ENCODE results near the gene IPMK. TPM values are rescaled to one million over a fixed set of nuclear protein-coding genes. Genes with fewer than 3 reads are reported as not detected.

Gene IPMK
- total RNA-seq, 1 experiment from 2014 or later: 5.5 TPM

DNA sequence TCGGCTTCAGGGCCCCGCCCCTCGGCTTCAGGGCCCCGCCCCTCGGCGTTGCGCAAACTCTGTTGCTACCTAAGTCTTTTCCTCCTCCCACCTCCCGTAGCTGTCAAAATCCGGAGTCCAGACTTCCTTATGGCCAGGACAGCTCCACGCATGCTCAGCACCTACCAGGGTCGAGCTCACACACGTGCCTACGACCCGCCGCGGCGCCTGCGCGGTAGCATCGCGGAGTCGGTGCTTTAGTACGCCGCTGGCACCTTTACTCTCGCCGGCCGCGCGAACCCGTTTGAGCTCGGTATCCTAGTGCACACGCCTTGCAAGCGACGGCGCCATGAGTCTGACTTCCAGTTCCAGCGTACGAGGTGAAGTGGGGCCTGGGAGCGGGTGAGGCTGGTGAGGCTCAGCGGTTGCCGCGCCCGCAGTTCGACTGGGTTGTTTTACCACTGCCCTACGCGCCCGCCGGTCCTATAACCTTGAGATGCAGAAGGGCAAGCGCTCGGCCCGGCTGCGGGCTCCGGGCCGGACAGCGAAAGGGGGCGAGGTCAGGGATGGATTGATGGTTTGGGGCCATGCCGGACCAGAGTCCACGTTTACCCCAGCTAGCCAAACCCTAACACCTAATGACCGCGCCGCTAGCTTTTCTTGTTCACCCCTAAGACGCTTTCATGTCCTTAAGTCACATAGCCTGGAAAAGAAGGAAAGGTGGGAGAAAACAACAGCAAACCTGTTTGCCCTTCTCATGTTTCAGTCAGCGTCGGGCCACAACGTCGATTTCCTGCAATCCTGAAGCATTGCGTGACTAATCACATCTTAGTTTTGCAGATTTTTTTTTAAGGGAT lies 1.5 kb upstream of the IPMK start, which contains the start of gene CISD1:
Gene CISD1, plus strand, starts transcription at position 217 of the 836 bp plus-strand sequence. Its CDS starts 112 bp downstream, at position 329.
- intact Hi-C loops (cut with micrococcal nuclease): loop anchor here (2.0 kb wide), 1 partner anchor 66 kb away; the partner anchor contains the start of gene UBE2D1
- Histone ChIP-seq H3K4me2 (ENCODE audit: low read length) (peak within 1 kb of the TSS; percentile 97), H3K27ac (ENCODE audit: low read depth, low read length) (peak within 1 kb of the TSS; percentile 94), H3K4me3 (replicated peaks in 1 of 2; ENCODE audit: low read depth in 1 of 2, low read length in 2 of 2) (peak within 1 kb of the TSS; percentile 74 to 81), H3K9ac (ENCODE audit: low read length) (peak within 1 kb of the TSS; percentile 84), H3K79me2 (ENCODE audit: insufficient read depth, low read length) (peaks cover 62% of the 10 kb centered on the region), H3K9me3 (ENCODE audit: control insufficient read depth in 1 of 2, insufficient read depth in 1 of 2, low read depth in 1 of 2, low read length in 2 of 2) (no peaks in the 10 kb centered on the region), H3K9me2 (ENCODE audit: insufficient read depth) (no peaks in the 10 kb centered on the region), H3K36me3 (ENCODE audit: control insufficient read depth in 1 of 2, insufficient read depth in 2 of 2, low read length in 2 of 2) (no peaks in the 10 kb centered on the region), H3K27me3 (ENCODE audit: insufficient read depth, low read length) (no peaks in the 10 kb centered on the region), H3K4me1 (ENCODE audit: control insufficient read depth in 1 of 2, insufficient read depth in 2 of 2, low read length in 2 of 2) (peaks cover 16 to 28% of the 10 kb centered on the region in 2 experiments), H4K20me1 (ENCODE audit: insufficient read depth) (no peaks in the 10 kb centered on the region), H2AFZ (ENCODE audit: low read depth, low read length, poor library complexity, severe bottlenecking) (peak within 1 kb of the TSS; percentile 91)
- peak; percentile 96 for TF ChIP-seq CEBPB (IDR thresholded peaks at IDR 0.05; ENCODE audit: low read depth)
- no peak; the same call in 1 of the 2 replicates for TF ChIP-seq ELF1 (IDR thresholded peaks at IDR 0.05; ENCODE audit: borderline replicate concordance, low read depth)
- peak; percentile 58; the same call in 1 of the 2 replicates for TF ChIP-seq ZFX (IDR thresholded peaks at IDR 0.05)
- peak; percentile 77 for TF ChIP-seq POLR2AphosphoS5 (IDR thresholded peaks at IDR 0.05; ENCODE audit: low read depth, low read length)
- TF ChIP-seq TCF7L2 (IDR thresholded peaks at IDR 0.05; ENCODE audit: borderline replicate concordance, extremely low read depth, insufficient read depth, insufficient read length): peak; percentile 88
- TF ChIP-seq SP1 (IDR thresholded peaks at IDR 0.05; ENCODE audit: low read depth): peak; percentile 89
- TF ChIP-seq, protein P1, sequence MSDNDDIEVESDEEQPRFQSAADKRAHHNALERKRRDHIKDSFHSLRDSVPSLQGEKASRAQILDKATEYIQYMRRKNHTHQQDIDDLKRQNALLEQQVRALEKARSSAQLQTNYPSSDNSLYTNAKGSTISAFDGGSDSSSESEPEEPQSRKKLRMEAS (IDR thresholded peaks at IDR 0.05): peak; percentile 96
- TF ChIP-seq POLR2A (IDR thresholded peaks at IDR 0.05; ENCODE audit: borderline replicate concordance, extremely low read depth, insufficient read depth, insufficient read length): peak; percentile 67
- no peak for TF ChIP-seq EZH2 (IDR thresholded peaks at IDR 0.05)
- TF ChIP-seq SIN3A (IDR thresholded peaks at IDR 0.05; ENCODE audit: low read depth): peak; percentile 67; the same call in 1 of the 2 replicates
- RAD21 ChIA-PET (ENCODE audit: low non-redundant PET in 1 of 2, low total read pairs in 2 of 2, uncharacterized antibody in 2 of 2, unreplicated experiment in 2 of 2): no interaction called here
- CTCF ChIA-PET: interaction anchor here (1.0 to 1.9 kb wide), 4 partner anchors 21 to 91 kb away, joined by 3 to 8 read pairs (median 4); no protein-coding TSS in a partner anchor
- DNase-seq (ENCODE audit: low read depth, low spot score): peak; percentile 99
- ATAC-seq: peak; percentile 82
- POLR2A ChIA-PET: interaction anchor here (0.9 to 1.2 kb wide), 3 partner anchors 9 to 66 kb away, joined by 3 to 4 read pairs (median 3); partner anchors contain the start of gene UBE2D1
- no TSS peak for BruUV-seq (replicated peaks)

Measured in HCT116 (cell line).